RWPE2 (cell line): ENCODE results near the gene SH2D3C.
"Not testable (repeated sequence)": the region's sequence is repeated elsewhere in the genome, so short reads cannot be mapped to it uniquely, and the experiment has no call there.

ENCODE experiments used
- ATAC-seq: fragments of 200-7000 bp; cut with Tn5 transposase; 3 replicates; pipeline ENCODE4 v1.9.1; 2021; ENCODE audit warnings: low read depth
- DNase-seq: peaks from one replicate; pipeline ENCODE4 v3.0.0-alpha.2; 2020; ENCODE audit warnings: low spot score
- H3K27ac ChIP-seq: fragments of 450-650 bp; 2 replicates; pipeline ENCODE4 v1.5.1; 2017; ENCODE audit warnings: mild to moderate bottlenecking; ENCODE audit not compliant: poor library complexity, severe bottlenecking
- H3K27me3 ChIP-seq: fragments of 250-450 bp; sonication (Bioruptor Pico); 2 replicates; pipeline ENCODE4 v1.5.1; 2021; ENCODE audit warnings: mild to moderate bottlenecking, moderate library complexity; ENCODE audit not compliant: insufficient read depth, poor library complexity, severe bottlenecking
- H3K36me3 ChIP-seq: fragments of 250-450 bp; sonication (Bioruptor Pico); 2 replicates; pipeline ENCODE4 v1.5.1; 2020; ENCODE audit warnings: low read depth, mild to moderate bottlenecking, moderate library complexity
- H3K4me1 ChIP-seq: fragments of 250-450 bp; sonication (Bioruptor Pico); 2 replicates; pipeline ENCODE4 v1.5.1; 2021; ENCODE audit warnings: mild to moderate bottlenecking, moderate library complexity; ENCODE audit not compliant: insufficient read depth, poor library complexity, severe bottlenecking
- H3K4me3 ChIP-seq: fragments of 250-450 bp; sonication (Bioruptor Pico); 2 replicates; pipeline ENCODE4 v1.5.1; 2021; ENCODE audit warnings: mild to moderate bottlenecking, moderate library complexity; ENCODE audit not compliant: severe bottlenecking
- H3K9me3 ChIP-seq: fragments of 250-450 bp; sonication (Bioruptor Pico); 2 replicates; pipeline ENCODE4 v1.5.1; 2021; ENCODE audit warnings: mild to moderate bottlenecking, moderate library complexity; ENCODE audit not compliant: severe bottlenecking
- TF ChIP-seq, protein P1 (sequence below): fragments of 450-650 bp; IDR thresholded peaks from one replicate; pipeline ENCODE4 v1.5.1; 2017; ENCODE audit warnings: mild to moderate bottlenecking, moderate library complexity; ENCODE audit not compliant: poor library complexity, severe bottlenecking

Gene SH2D3C

DNA sequence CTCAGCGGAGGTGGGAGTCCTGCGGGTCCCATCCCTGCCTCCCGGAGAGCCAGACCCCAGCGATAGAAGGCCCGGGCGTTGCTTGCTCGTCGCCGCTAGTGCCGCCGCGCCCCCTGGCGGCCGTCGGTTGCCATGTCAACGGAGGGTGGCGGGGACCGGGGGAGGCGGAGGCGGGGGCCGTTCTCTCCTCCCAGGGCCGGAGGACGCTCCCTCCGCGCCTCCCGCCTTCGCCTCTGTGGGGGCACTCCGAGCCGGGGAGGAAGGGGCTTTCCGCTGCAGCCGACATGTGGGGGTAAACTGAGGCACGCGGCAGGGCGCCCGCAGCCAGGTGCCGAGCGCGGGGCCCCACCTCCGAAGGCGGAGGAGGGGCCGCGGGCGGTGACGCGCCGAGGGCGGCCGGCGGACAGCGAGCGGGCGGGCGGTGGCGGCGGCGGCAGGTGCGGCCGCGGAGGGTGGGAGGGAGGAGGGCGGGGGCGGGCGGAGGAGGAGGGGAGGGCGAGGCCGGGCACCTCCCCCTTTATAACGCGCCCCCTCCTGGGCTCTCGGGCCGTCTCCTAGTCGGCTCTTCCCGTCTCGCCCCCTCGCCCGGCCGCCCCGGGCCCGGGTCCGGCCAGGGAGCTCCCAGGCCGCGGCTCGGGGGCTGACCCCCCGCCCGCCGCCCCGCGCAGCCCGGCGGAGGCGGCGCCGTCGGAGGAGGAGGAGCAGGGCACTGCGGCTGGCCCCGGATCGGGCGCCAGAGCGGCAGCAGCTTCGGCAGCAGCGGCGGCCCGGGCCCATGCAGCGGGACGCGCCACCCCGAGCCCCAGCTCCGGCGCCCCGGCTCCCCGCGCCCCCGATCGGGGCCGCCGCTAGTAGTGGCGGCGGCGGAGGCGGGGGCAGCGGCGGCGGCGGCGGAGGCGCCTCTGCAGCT lies 6.8 kb upstream of the SH2D3C start:
- Histone ChIP-seq H3K4me1 (peaks cover 6% of the 10 kb centered on the region), H3K36me3 (peaks cover 38% of the 10 kb centered on the region), H3K9me3 (no peaks in the 10 kb centered on the region), H3K4me3 (peak overlapping the region; percentile 99), H3K27ac (peak overlapping the region; percentile 82), H3K27me3 (no peaks in the 10 kb centered on the region)
- peak; percentile 54 for ATAC-seq
- DNase-seq = peak; percentile 82
- TF ChIP-seq, protein P1, sequence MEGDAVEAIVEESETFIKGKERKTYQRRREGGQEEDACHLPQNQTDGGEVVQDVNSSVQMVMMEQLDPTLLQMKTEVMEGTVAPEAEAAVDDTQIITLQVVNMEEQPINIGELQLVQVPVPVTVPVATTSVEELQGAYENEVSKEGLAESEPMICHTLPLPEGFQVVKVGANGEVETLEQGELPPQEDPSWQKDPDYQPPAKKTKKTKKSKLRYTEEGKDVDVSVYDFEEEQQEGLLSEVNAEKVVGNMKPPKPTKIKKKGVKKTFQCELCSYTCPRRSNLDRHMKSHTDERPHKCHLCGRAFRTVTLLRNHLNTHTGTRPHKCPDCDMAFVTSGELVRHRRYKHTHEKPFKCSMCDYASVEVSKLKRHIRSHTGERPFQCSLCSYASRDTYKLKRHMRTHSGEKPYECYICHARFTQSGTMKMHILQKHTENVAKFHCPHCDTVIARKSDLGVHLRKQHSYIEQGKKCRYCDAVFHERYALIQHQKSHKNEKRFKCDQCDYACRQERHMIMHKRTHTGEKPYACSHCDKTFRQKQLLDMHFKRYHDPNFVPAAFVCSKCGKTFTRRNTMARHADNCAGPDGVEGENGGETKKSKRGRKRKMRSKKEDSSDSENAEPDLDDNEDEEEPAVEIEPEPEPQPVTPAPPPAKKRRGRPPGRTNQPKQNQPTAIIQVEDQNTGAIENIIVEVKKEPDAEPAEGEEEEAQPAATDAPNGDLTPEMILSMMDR = peak; percentile 93

DNA sequence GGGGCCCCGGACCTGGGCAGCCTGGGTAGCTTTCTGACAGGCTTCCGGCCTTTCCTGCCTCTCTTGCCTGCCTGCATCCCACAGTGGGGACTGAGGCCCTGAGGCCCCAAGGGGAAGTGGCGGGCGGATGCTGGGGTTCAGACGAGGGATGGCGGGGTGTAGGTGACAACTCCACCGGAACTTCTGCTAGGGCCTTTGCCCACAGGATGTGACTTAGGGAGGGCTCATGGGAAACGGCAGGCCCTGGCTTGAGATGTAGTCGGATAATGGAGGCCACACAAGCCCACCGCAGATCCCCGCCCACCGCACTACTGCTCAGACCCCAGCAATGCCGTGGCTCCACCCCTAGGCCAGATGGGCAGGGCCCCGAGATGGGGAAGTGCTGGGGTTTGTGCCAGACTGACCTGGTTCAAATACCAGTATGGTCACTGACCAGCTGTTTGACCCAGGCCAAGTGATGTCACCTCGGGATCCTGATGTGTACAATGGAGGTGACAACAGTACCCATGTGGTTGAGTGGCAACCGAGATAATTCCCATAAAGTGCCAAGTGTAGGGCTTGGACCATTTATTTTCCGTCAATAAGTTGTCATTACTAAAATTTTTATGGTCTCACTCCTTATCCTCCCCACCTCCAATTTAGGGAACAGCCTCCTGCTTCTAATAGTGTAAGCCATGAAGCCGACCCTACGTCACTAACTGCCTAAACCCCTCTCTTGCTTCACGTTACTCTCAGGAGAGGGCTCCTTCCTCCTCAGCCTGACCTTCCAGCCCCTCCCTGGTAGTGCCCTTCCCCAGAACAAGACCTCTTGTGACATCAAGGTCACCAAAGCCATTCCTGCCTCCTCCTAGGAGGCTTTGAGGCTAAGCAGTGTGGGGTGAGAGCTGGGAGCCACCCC lies 4.9 kb upstream of the SH2D3C start:
- no peak overlapping the region for H3K27ac ChIP-seq
- TF ChIP-seq, protein P1 = no peak
- peaks cover 19% of the 10 kb centered on the region for H3K36me3 ChIP-seq
- H3K27me3 ChIP-seq = no peaks in the 10 kb centered on the region
- no peak for DNase-seq
- H3K4me1 ChIP-seq = peaks cover 6% of the 10 kb centered on the region
- no peaks in the 10 kb centered on the region for H3K9me3 ChIP-seq
- H3K4me3 ChIP-seq = no peak overlapping the region
- no peak for ATAC-seq

DNA sequence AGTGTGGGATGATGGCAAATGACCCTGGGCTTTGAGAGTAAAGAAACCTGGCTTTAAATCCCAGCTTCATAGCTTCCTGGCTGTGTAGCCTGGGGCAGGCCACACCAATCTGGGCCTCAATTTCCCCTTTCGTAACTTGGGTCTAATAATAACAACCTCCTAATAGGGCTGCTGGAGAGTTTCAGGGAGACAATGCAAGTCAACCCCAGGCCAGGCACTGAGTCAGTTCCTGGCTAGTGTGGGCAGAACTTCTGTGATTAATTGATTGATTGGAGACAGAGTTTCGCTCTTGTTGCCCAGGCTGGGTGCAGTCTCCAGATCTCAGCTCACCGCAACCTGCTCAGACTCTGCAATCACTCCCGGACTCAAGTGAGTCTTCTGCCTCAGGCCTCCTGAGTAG lies 3.3 kb upstream of the SH2D3C start:
- no peak for DNase-seq
- Histone ChIP-seq H3K27me3 (no peaks in the 10 kb centered on the region), H3K27ac (no peak overlapping the region), H3K4me3 (no peak overlapping the region), H3K4me1 (peaks cover under 1% of the 10 kb centered on the region), H3K36me3 (peaks cover 3% of the 10 kb centered on the region), H3K9me3 (no peaks in the 10 kb centered on the region)
- TF ChIP-seq, protein P1 = no peak
- no peak for ATAC-seq

DNA sequence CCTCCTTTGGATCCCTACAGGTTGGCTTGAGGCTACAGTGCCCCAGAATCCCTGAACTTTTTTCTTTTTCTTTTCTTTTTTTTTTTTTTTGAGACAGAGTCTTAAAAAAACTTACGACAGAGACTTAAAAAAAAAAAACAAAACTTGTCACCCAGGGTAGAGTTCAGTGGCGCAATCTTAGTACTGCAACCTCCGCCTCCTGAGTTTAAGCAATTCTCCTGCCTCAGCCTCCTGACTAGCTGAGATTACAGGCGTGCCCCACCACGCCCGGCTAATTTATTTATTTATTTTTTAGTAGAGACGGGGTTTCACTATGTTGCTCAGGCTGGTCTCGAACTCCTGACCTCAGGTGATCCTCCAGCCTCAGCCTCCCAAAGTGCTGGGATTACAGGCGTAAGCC lies 2.4 kb upstream of the SH2D3C start:
- not testable (repeated sequence) for H3K27me3 ChIP-seq, ATAC-seq, H3K4me1 ChIP-seq, DNase-seq, H3K27ac ChIP-seq, H3K4me3 ChIP-seq, H3K9me3 ChIP-seq, H3K36me3 ChIP-seq

DNA sequence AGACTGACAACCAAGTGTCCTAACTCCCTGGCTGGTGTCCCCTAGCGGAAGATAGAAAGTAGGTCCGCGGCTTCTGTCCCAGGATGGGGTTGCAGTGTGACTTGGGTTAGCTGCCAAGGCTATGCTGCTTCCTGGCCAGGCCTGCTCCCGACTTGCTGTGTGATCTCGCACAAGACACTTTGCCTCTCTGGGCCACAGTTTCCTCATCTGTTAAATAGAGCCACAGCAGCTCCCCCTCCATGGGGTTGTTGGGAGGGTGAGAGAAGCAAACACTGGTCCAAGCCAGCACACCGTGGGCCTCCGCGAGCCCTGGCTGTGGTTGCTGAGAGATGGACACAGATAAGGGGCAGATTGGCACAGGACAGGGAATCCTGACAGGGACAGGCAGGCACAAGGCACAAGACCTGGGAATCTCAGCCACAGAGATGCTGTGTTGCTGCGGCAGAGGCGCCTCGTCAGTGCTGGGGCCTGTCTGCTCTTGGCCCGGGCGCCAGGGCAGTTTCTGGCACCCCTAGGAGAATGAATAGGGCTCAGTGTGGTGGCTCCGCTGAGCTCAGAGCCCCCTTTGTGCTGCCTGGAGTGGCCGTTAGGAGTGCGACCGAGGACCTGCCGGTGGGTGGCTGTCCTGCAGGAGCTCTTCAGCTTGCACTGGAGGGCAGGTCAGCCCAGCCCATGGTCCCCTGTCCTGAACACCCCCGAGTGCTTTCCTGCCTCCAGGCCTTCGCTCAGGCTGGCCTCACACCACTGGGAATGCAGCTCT lies 1.8 kb upstream of the SH2D3C start:
- ATAC-seq = no peak
- H3K27ac ChIP-seq = no peak overlapping the region

More for the DNA sequence above, 1.8 kb upstream of the SH2D3C start:
- TF ChIP-seq, protein P1 = no peak
- no peaks in the 10 kb centered on the region for H3K36me3 ChIP-seq
- no peaks in the 10 kb centered on the region for H3K4me1 ChIP-seq
- H3K27me3 ChIP-seq = no peaks in the 10 kb centered on the region
- no peaks in the 10 kb centered on the region for H3K9me3 ChIP-seq
- no peak for DNase-seq
- no peak overlapping the region for H3K4me3 ChIP-seq
